Upper lobe of left lung (tissue), 4 donors: ENCODE measurements around the gene FOXL3.

ENCODE experiments used
- CTCF ChIP-seq, 6 experiments: fragments of 450-650 bp in 4 of 6; fragments of 200-600 bp in 2 of 6; sonication (generic) in 2 of 6; IDR thresholded peaks; one replicate each; pipeline ENCODE4 v1.5.1; 2016 to 2019; ENCODE audit warnings: antibody characterized with exemption in 6 of 6
- POLR2A ChIP-seq, 4 donors: fragments of 450-650 bp; IDR thresholded peaks; one replicate each; pipeline ENCODE4 v1.5.1; 2016 to 2017; ENCODE audit warnings: antibody characterized with exemption in 4 of 4, mild to moderate bottlenecking in 2 of 4
- POLR2AphosphoS5 ChIP-seq, 2 donors: sonication (generic); formaldehyde crosslinking; IDR thresholded peaks; one replicate each; pipeline ENCODE4 v1.5.1; 2017; ENCODE audit warnings: antibody characterized with exemption in 2 of 2

GRCh38 chr7:312424-312823 is 22.5 kb downstream of the FOXL3 start:
- TF ChIP-seq CTCF (IDR thresholded peaks at IDR 0.05) (no peak), POLR2AphosphoS5 (IDR thresholded peaks at IDR 0.05) (no peak), POLR2A (IDR thresholded peaks at IDR 0.05) (no peak)
